HepG2 (cell line): Measurements from ENCODE around the gene POF1B. TPM values are rescaled to one million over a fixed set of nuclear protein-coding genes. Genes with fewer than 3 reads are reported as not detected.

Source experiments
- ATAC-seq: fragments of 200-7000 bp; cut with Tn5 transposase; 3 replicates; pipeline ENCODE4 v1.9.1; 2020; ENCODE audit warnings: mild to moderate bottlenecking, moderate library complexity
- BruUV-seq: library from RNA; stranded (reverse); fragments of 400-500 nt; replicated peaks from 2 replicates; lab custom pipeline; 2021; lab: Mats Ljungman, UMichigan
- CTCF ChIA-PET: fragments of 300-600 bp; formaldehyde crosslinking; extraction: SDS; loops from one replicate; lab custom pipeline; 2021; ENCODE audit warnings: low total read pairs, inconsistent platforms, low intra/inter-chr PET ratio; lab: Yijun Ruan, JAX
- POLR2A ChIA-PET: fragments of 350-600 bp; sonication (Branson Sonifier 250); formaldehyde crosslinking; loops from one replicate; lab custom pipeline; 2020; ENCODE audit warnings: antibody characterized with exemption, inconsistent platforms; lab: Yijun Ruan, JAX
- DNase-seq: peaks from one replicate; pipeline ENCODE4 v3.0.0-alpha.2; 2015; ENCODE audit warnings: low spot score
- FAIRE-seq: peaks from 3 replicates; lab custom pipeline; 2011; peaks lifted over from hg19 to GRCh38; lab: Jason Lieb, UNC
- H2AFZ ChIP-seq: one replicate; pipeline ENCODE4 v1.6.1; 2011; ENCODE audit warnings: low read length, inconsistent platforms
- H3K27ac ChIP-seq: fragments of 300-600 bp; 3 replicates; pipeline ENCODE4 v1.8.0; 2011; ENCODE audit warnings: mixed run types, mild to moderate bottlenecking, mixed read lengths, low read length, inconsistent platforms; ENCODE audit not compliant: insufficient read depth; ENCODE audit errors: extremely low read length
- H3K27me3 ChIP-seq, 2 experiments: fragments of 200-600 bp in 1 of 2; 2 replicates in 1 of 2; 3 replicates in 1 of 2; pipeline versions ENCODE4 v1.6.0 to v1.8.0; 2011; ENCODE audit warnings: low read length in 2 of 2, mild to moderate bottlenecking in 2 of 2, moderate library complexity in 2 of 2, inconsistent platforms in 1 of 2; ENCODE audit not compliant: insufficient read depth in 2 of 2, control insufficient read depth in 1 of 2
- H3K36me3 ChIP-seq, 2 experiments: fragments of 200-600 bp in 1 of 2; replicated peaks in 1 of 2; 2 replicates in 1 of 2; 3 replicates in 1 of 2; pipeline versions ENCODE4 v1.5.1 to v1.8.0; 2011; ENCODE audit warnings: low read length in 2 of 2, inconsistent platforms in 1 of 2; ENCODE audit not compliant: insufficient read depth in 2 of 2, control insufficient read depth in 1 of 2
- H3K4me1 ChIP-seq: 2 replicates; pipeline ENCODE4 v1.5.1; 2012; ENCODE audit warnings: low read length, inconsistent platforms; ENCODE audit not compliant: insufficient read depth
- H3K4me2 ChIP-seq: 2 replicates; pipeline ENCODE4 v1.6.0; 2011; ENCODE audit warnings: low read depth, low read length, inconsistent platforms
- H3K4me3 ChIP-seq, 3 experiments: fragments of 200-600 bp in 1 of 3; sonication (generic), shearing (Covaris generic) in 1 of 3; replicated peaks in 1 of 3; 2 replicates each; pipeline ENCODE4 v1.5.1; 2011 to 2016; ENCODE audit warnings: low read length in 3 of 3, inconsistent platforms in 2 of 3, low read depth in 2 of 3, mild to moderate bottlenecking in 2 of 3, control low read depth in 1 of 3, mixed read lengths in 1 of 3; ENCODE audit not compliant: insufficient read depth in 1 of 3
- H3K79me2 ChIP-seq: one replicate; pipeline ENCODE4 v1.6.1; 2011; ENCODE audit warnings: low read length, inconsistent platforms; ENCODE audit not compliant: insufficient read depth
- H3K9ac ChIP-seq: 2 replicates; pipeline ENCODE4 v1.6.0; 2011; ENCODE audit warnings: mild to moderate bottlenecking, low read depth, low read length, inconsistent platforms; ENCODE audit not compliant: insufficient read depth
- H3K9me3 ChIP-seq: 2 replicates; pipeline ENCODE4 v1.5.1; 2012; ENCODE audit warnings: mild to moderate bottlenecking, low read length
- H4K20me1 ChIP-seq: 2 replicates; pipeline ENCODE4 v1.6.0; 2011; ENCODE audit warnings: inconsistent platforms, mild to moderate bottlenecking, low read length, moderate library complexity; ENCODE audit not compliant: insufficient read depth
- CEBPB ChIP-seq: IDR thresholded peaks from 2 replicates; pipeline ENCODE4 v1.6.1; 2011; ENCODE audit warnings: low read depth, low read length, improper control_type of control experiment, borderline replicate concordance
- FLYWCH1 ChIP-seq: sonication (generic); formaldehyde crosslinking; IDR thresholded peaks from 2 replicates; pipeline ENCODE4 v1.8.1; 2023; ENCODE audit warnings: mild to moderate bottlenecking, missing genetic modification reagents
- GATAD2A ChIP-seq: IDR thresholded peaks from 2 replicates; pipeline ENCODE4 v1.6.1; 2016
- HMGXB4 ChIP-seq, 2 experiments: sonication (generic) in 1 of 2; formaldehyde crosslinking in 1 of 2; IDR thresholded peaks; 2 replicates each; pipeline versions ENCODE4 v1.4.0 to v1.6.1; 2018 to 2020; ENCODE audit warnings: missing genetic modification reagents in 2 of 2, borderline replicate concordance in 1 of 2, low read depth in 1 of 2, mild to moderate bottlenecking in 1 of 2, missing biosample characterization in 1 of 2
- JARID2 ChIP-seq: sonication (generic); formaldehyde crosslinking; IDR thresholded peaks from 2 replicates; pipeline ENCODE4 v1.8.1; 2023; ENCODE audit warnings: missing genetic modification reagents, inconsistent platforms; ENCODE audit not compliant: insufficient replicate concordance
- NFATC3 ChIP-seq: sonication (generic); formaldehyde crosslinking; IDR thresholded peaks from 2 replicates; pipeline ENCODE4 v1.5.1; 2020; ENCODE audit warnings: mild to moderate bottlenecking, missing genetic modification reagents
- NR2F1 ChIP-seq, 2 experiments: fragments of 450-650 bp in 1 of 2; formaldehyde crosslinking in 1 of 2; IDR thresholded peaks; 2 replicates each; pipeline versions ENCODE4 v1.5.0 to v1.6.1; 2016 to 2020; ENCODE audit warnings: mild to moderate bottlenecking in 1 of 2, missing compliant biosample characterization in 1 of 2, missing genetic modification reagents in 1 of 2, moderate library complexity in 1 of 2
- RBAK ChIP-seq: sonication (generic); formaldehyde crosslinking; IDR thresholded peaks from 2 replicates; pipeline ENCODE4 v1.5.1; 2020; ENCODE audit warnings: mild to moderate bottlenecking, missing genetic modification reagents
- XBP1 ChIP-seq: sonication (generic); formaldehyde crosslinking; IDR thresholded peaks from 2 replicates; pipeline ENCODE4 v1.5.0; 2020; ENCODE audit warnings: missing genetic modification reagents
- ZBTB26 ChIP-seq: IDR thresholded peaks from 2 replicates; pipeline ENCODE4 v1.6.1; 2016; ENCODE audit warnings: missing compliant biosample characterization, missing genetic modification reagents, borderline replicate concordance
- ZBTB3 ChIP-seq: sonication (generic); formaldehyde crosslinking; IDR thresholded peaks from 2 replicates; pipeline ENCODE4 v1.4.0; 2020; ENCODE audit warnings: low read depth, mild to moderate bottlenecking, moderate library complexity, missing genetic modification reagents, borderline replicate concordance
- ZBTB49 ChIP-seq: sonication (generic); formaldehyde crosslinking; IDR thresholded peaks from 2 replicates; pipeline ENCODE4 v1.4.0; 2020; ENCODE audit warnings: missing genetic modification reagents, borderline replicate concordance
- ZMYM3 ChIP-seq: sonication (generic); formaldehyde crosslinking; IDR thresholded peaks from 2 replicates; pipeline ENCODE4 v1.5.1; 2020; ENCODE audit warnings: mild to moderate bottlenecking, missing genetic modification reagents
- ZNF121 ChIP-seq: sonication (generic); formaldehyde crosslinking; IDR thresholded peaks from 2 replicates; pipeline ENCODE4 v1.5.0; 2020; ENCODE audit warnings: mild to moderate bottlenecking, missing genetic modification reagents
- ZNF33B ChIP-seq: sonication (generic); formaldehyde crosslinking; IDR thresholded peaks from 2 replicates; pipeline ENCODE4 v1.5.1; 2020; ENCODE audit warnings: mild to moderate bottlenecking, missing genetic modification reagents
- ZNF850 ChIP-seq: sonication (generic); formaldehyde crosslinking; conservative IDR thresholded peaks from 2 replicates; pipeline ENCODE4 v1.9.0; 2021; ENCODE audit warnings: mild to moderate bottlenecking, missing genetic modification reagents
- WGBS: methylation state at CpG from one replicate; pipeline ENCODE4 v1.1.6; 2017; ENCODE audit warnings: low lambda C conversion rate; 5-methylcytosine and 5-hydroxymethylcytosine counted together
- in situ Hi-C: cut with HindIII; loops from 2 replicates; pipeline ENCODE4 v1.10.0; 2017; ENCODE audit warnings: low pct_unique_long_range_greater_than_20kb; ENCODE audit not compliant: extremely low pct_ligation_motif_present
- intact Hi-C: fragments of 100-400 bp; cut with micrococcal nuclease; formaldehyde crosslinking; loops from one replicate; pipeline ENCODE4 v1.10.0; 2022; ENCODE audit not compliant: unreplicated experiment
- polyA plus RNA-seq, 8 experiments: library from polyadenylated mRNA; depleted of rRNA in 3 of 8; stranded (reverse) in 7 of 8; unstranded in 1 of 8; fragments of >200 nt; fragmentation: Illumina TruSeq in 4 of 8; extraction: Trizol in 4 of 8; gene quantifications; 2 replicates each; pipeline versions ENCODE4 v1.2.1 to v1.2.3, GENCODE V29; 2011 to 2016; ENCODE audit warnings: low read depth in 4 of 8, missing spikeins in 1 of 8, mixed read lengths in 1 of 8; ENCODE audit not compliant: insufficient read depth in 1 of 8
- total RNA-seq, 5 experiments: library from RNA; depleted of rRNA; stranded (reverse); fragments of >200 nt; fragmentation: Illumina TruSeq; extraction: Trizol; gene quantifications; 2 replicates each; pipeline ENCODE4 v1.2.3, GENCODE V29; 2016; ENCODE audit warnings: low read depth in 1 of 5
- TF ChIP-seq, protein P1 (sequence below): sonication (generic); formaldehyde crosslinking; IDR thresholded peaks from 2 replicates; pipeline ENCODE4 v1.8.0; 2022; ENCODE audit warnings: missing genetic modification reagents, mild to moderate bottlenecking, borderline replicate concordance

POF1B gene
- total and polyA plus RNA-seq, 2 of the 13 experiments (the other 11 are each of a cell fraction or from before 2014, with no cell fraction given), result not detected

GRCh38 chrX:85379174-85379907, at the start of gene POF1B (continued):
- TF ChIP-seq ZMYM3 (CRISPR knock-in tag) (no peak), ZNF33B (CRISPR knock-in tag) (no peak), CEBPB (no peak), XBP1 (CRISPR knock-in tag) (no peak), GATAD2A (CRISPR knock-in tag) (no peak), ZNF121 (no peak), HMGXB4 (CRISPR knock-in tag; IDR thresholded peaks at IDR 0.05; ENCODE audit: borderline replicate concordance in 1 of 2, low read depth in 1 of 2) (no peak)

- Histone ChIP-seq H3K27ac (no peak overlapping the region), H3K4me2 (no peak overlapping the region), H4K20me1 (no peaks in the 10 kb centered on the region), H3K4me1 (no peaks in the 10 kb centered on the region), H3K9me3 (no peaks in the 10 kb centered on the region), H2AFZ (no peak overlapping the region), H3K27me3 (no peaks in the 10 kb centered on the region), H3K36me3 (no peaks in the 10 kb centered on the region), H3K79me2 (no peaks in the 10 kb centered on the region), H3K4me3 (no peak overlapping the region), H3K9ac (no peak overlapping the region)
- CTCF ChIA-PET, result no interaction called here
- ATAC-seq (no peak), DNase-seq (no peak), FAIRE-seq (no peak)
- WGBS, result 5% methylated on average over 1 of the region's 1 CpG
- POLR2A ChIA-PET, result no interaction called here
- no TSS peak for BruUV-seq
- in situ Hi-C loops (no loop called here), intact Hi-C loops (no loop called here)
- TF ChIP-seq NFATC3, result no peak
- no peak for TF ChIP-seq RBAK
- no peak for TF ChIP-seq ZNF850 (CRISPR knock-in tag)
- TF ChIP-seq JARID2 (CRISPR knock-in tag), result no peak
- TF ChIP-seq FLYWCH1 (CRISPR knock-in tag), result no peak
- TF ChIP-seq ZBTB26 (CRISPR knock-in tag), result no peak
- no peak for TF ChIP-seq NR2F1 (CRISPR knock-in tag; IDR thresholded peaks at IDR 0.05)
- no peak for TF ChIP-seq ZBTB3
- no peak for TF ChIP-seq ZBTB49 (CRISPR knock-in tag)
- TF ChIP-seq, protein P1, sequence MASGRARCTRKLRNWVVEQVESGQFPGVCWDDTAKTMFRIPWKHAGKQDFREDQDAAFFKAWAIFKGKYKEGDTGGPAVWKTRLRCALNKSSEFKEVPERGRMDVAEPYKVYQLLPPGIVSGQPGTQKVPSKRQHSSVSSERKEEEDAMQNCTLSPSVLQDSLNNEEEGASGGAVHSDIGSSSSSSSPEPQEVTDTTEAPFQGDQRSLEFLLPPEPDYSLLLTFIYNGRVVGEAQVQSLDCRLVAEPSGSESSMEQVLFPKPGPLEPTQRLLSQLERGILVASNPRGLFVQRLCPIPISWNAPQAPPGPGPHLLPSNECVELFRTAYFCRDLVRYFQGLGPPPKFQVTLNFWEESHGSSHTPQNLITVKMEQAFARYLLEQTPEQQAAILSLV, result no peak
Measured at GRCh38 chrX:85429066-85429465, 49.6 kb upstream of the POF1B start.
